Measurements from ENCODE around the gene ZNF423. TPM values are rescaled to one million over a fixed set of nuclear protein-coding genes. Genes with fewer than 3 reads are reported as not detected.

ZNF423 gene
- total RNA-seq, 2 donors from 2014 or later = not detected

- Mint-ChIP-seq H3K4me1 (ENCODE audit: low read depth) (no peaks in the 10 kb centered on the region), H3K27me3 (ENCODE audit: low read depth) (peaks cover 16% of the 10 kb centered on the region), H3K4me3 (no peak overlapping the region), H3K36me3 (ENCODE audit: insufficient read depth in 2 of 2) (no peaks in the 10 kb centered on the region), H3K9me3 (no peaks in the 10 kb centered on the region), H3K27ac (no peak overlapping the region)
- ATAC-seq (replicated peaks in 1 of 2) = no peak
- DNase-seq = no peak
Measured at GRCh38 chr16:49700251-49701064, 155.5 kb downstream of the ZNF423 start.

GRCh38 chr16:49699841-49700175, 156.1 kb downstream of the ZNF423 start:
- H3K4me1 Mint-ChIP-seq (ENCODE audit: low read depth) = no peaks in the 10 kb centered on the region
- H3K9me3 Mint-ChIP-seq = no peaks in the 10 kb centered on the region
- H3K4me3 Mint-ChIP-seq = no peak overlapping the region
- ATAC-seq (replicated peaks in 1 of 2) (no peak), DNase-seq (no peak)
- no peaks in the 10 kb centered on the region for H3K36me3 Mint-ChIP-seq (ENCODE audit: insufficient read depth in 2 of 2)
- H3K27ac Mint-ChIP-seq = no peak overlapping the region
- H3K27me3 Mint-ChIP-seq (ENCODE audit: low read depth) = peaks cover 16% of the 10 kb centered on the region

GRCh38 chr16:49698931-49699840, 156.7 kb downstream of the ZNF423 start:
- DNase-seq = no peak
- H3K9me3 Mint-ChIP-seq = no peaks in the 10 kb centered on the region
- H3K4me1 Mint-ChIP-seq (ENCODE audit: low read depth) = no peaks in the 10 kb centered on the region
- no peak for ATAC-seq (replicated peaks in 1 of 2)
- H3K36me3 Mint-ChIP-seq (ENCODE audit: insufficient read depth in 2 of 2) = no peaks in the 10 kb centered on the region
- H3K27me3 Mint-ChIP-seq (ENCODE audit: low read depth) = peaks cover 16% of the 10 kb centered on the region
- no peak overlapping the region for H3K4me3 Mint-ChIP-seq
- H3K27ac Mint-ChIP-seq = no peak overlapping the region

- no peaks in the 10 kb centered on the region for H3K36me3 Mint-ChIP-seq (ENCODE audit: insufficient read depth in 2 of 2)
- no peak overlapping the region for H3K4me3 Mint-ChIP-seq
- no peak for ATAC-seq (replicated peaks in 1 of 2)
- no peak overlapping the region for H3K27ac Mint-ChIP-seq
- H3K4me1 Mint-ChIP-seq (ENCODE audit: low read depth) = no peaks in the 10 kb centered on the region
- H3K27me3 Mint-ChIP-seq (ENCODE audit: low read depth) = peaks cover 16% of the 10 kb centered on the region
- H3K9me3 Mint-ChIP-seq = no peaks in the 10 kb centered on the region
- DNase-seq = no peak
Measured at GRCh38 chr16:49698453-49698815, 157.5 kb downstream of the ZNF423 start.

GRCh38 chr16:49697631-49698452, 158.1 kb downstream of the ZNF423 start:
- H3K9me3 Mint-ChIP-seq = no peaks in the 10 kb centered on the region
- no peaks in the 10 kb centered on the region for H3K4me1 Mint-ChIP-seq (ENCODE audit: low read depth)
- H3K27ac Mint-ChIP-seq = no peak overlapping the region
- ATAC-seq (replicated peaks in 1 of 2) (no peak), DNase-seq (no peak)
- H3K36me3 Mint-ChIP-seq (ENCODE audit: insufficient read depth in 2 of 2) = no peaks in the 10 kb centered on the region
- no peak overlapping the region for H3K4me3 Mint-ChIP-seq
- peaks cover 16% of the 10 kb centered on the region for H3K27me3 Mint-ChIP-seq (ENCODE audit: low read depth)

- Mint-ChIP-seq H3K27ac (no peak overlapping the region), H3K4me3 (no peak overlapping the region), H3K27me3 (ENCODE audit: low read depth) (peaks cover 16% of the 10 kb centered on the region), H3K9me3 (no peaks in the 10 kb centered on the region), H3K36me3 (ENCODE audit: insufficient read depth in 2 of 2) (no peaks in the 10 kb centered on the region), H3K4me1 (ENCODE audit: low read depth) (no peaks in the 10 kb centered on the region)
- no peak for ATAC-seq (replicated peaks in 1 of 2)
- DNase-seq = no peak
Measured at GRCh38 chr16:49696414-49697101, 159.4 kb downstream of the ZNF423 start.

GRCh38 chr16:49695782-49696413, 160.0 kb downstream of the ZNF423 start:
- Mint-ChIP-seq H3K4me1 (ENCODE audit: low read depth) (no peaks in the 10 kb centered on the region), H3K27me3 (ENCODE audit: low read depth) (peaks cover 16% of the 10 kb centered on the region), H3K36me3 (ENCODE audit: insufficient read depth in 2 of 2) (no peaks in the 10 kb centered on the region), H3K4me3 (no peak overlapping the region), H3K9me3 (no peaks in the 10 kb centered on the region), H3K27ac (no peak overlapping the region)
- ATAC-seq (replicated peaks in 1 of 2) = no peak
- DNase-seq = no peak

- peaks cover 11% of the 10 kb centered on the region for H3K27me3 Mint-ChIP-seq (ENCODE audit: low read depth)
- H3K9me3 Mint-ChIP-seq = no peaks in the 10 kb centered on the region
- H3K4me3 Mint-ChIP-seq = no peak overlapping the region
- no peak for ATAC-seq (replicated peaks in 1 of 2)
- DNase-seq = no peak
- no peaks in the 10 kb centered on the region for H3K36me3 Mint-ChIP-seq (ENCODE audit: insufficient read depth in 2 of 2)
- no peaks in the 10 kb centered on the region for H3K4me1 Mint-ChIP-seq (ENCODE audit: low read depth)
- no peak overlapping the region for H3K27ac Mint-ChIP-seq
Measured at GRCh38 chr16:49693445-49693844, 162.5 kb downstream of the ZNF423 start.

GRCh38 chr16:49690778-49691177, 165.1 kb downstream of the ZNF423 start:
- no peak for ATAC-seq (replicated peaks in 1 of 2)

GRCh38 chr16:49688036-49688697, 167.7 kb downstream of the ZNF423 start:
- H3K4me3 Mint-ChIP-seq = no peak overlapping the region
- H3K4me1 Mint-ChIP-seq (ENCODE audit: low read depth) = no peaks in the 10 kb centered on the region
- H3K27me3 Mint-ChIP-seq (ENCODE audit: low read depth) = peaks cover 23% of the 10 kb centered on the region
- DNase-seq = no peak
- no peaks in the 10 kb centered on the region for H3K9me3 Mint-ChIP-seq
- no peak overlapping the region for H3K27ac Mint-ChIP-seq
- ATAC-seq (replicated peaks in 1 of 2) = no peak
- no peaks in the 10 kb centered on the region for H3K36me3 Mint-ChIP-seq (ENCODE audit: insufficient read depth in 2 of 2)

More at GRCh38 chr16:49690778-49691177, 165.1 kb downstream of the ZNF423 start:
- H3K36me3 Mint-ChIP-seq (ENCODE audit: insufficient read depth in 2 of 2) = no peaks in the 10 kb centered on the region
- no peak for DNase-seq
- H3K4me3 Mint-ChIP-seq = no peak overlapping the region
- H3K4me1 Mint-ChIP-seq (ENCODE audit: low read depth) = no peaks in the 10 kb centered on the region
- no peak overlapping the region for H3K27ac Mint-ChIP-seq
- H3K9me3 Mint-ChIP-seq = no peaks in the 10 kb centered on the region
- peaks cover 23% of the 10 kb centered on the region for H3K27me3 Mint-ChIP-seq (ENCODE audit: low read depth)

GRCh38 chr16:49687476-49688002, 168.4 kb downstream of the ZNF423 start:
- Mint-ChIP-seq H3K36me3 (ENCODE audit: insufficient read depth in 2 of 2) (no peaks in the 10 kb centered on the region), H3K27me3 (ENCODE audit: low read depth) (peaks cover 23% of the 10 kb centered on the region), H3K4me1 (ENCODE audit: low read depth) (no peaks in the 10 kb centered on the region), H3K4me3 (no peak overlapping the region), H3K9me3 (no peaks in the 10 kb centered on the region), H3K27ac (no peak overlapping the region)
- ATAC-seq (replicated peaks in 1 of 2) (no peak), DNase-seq (no peak)

Measured in activated T-cell treated with anti-CD3 and anti-CD28 coated beads, Interleukin-2, amount 50 U/mL, for 72 hours (primary cell).